Uterus (tissue), 4 donors: ENCODE data around the gene ZNF383. TPM values are rescaled to one million over a fixed set of nuclear protein-coding genes. Genes with fewer than 3 reads are reported as not detected.

Experiments used
- total RNA-seq, 4 donors: library from RNA; depleted of rRNA in 3 of 4; stranded (reverse); fragments of >200 nt in 3 of 4; gene quantifications; one replicate each; pipeline versions ENCODE4 v1.1.0 to v1.2.4, GENCODE V29; 2014 to 2023
- donor health status: DM: yes; HTN: yes; CAD: no.

The ZNF383 gene
- total RNA-seq, 4 donors from 2014 or later, result 2.3 to 23.8 (median 10.0) TPM

Other genes starting within 250 kb of the ZNF383 start
- gene ZNF420, start 139.8 kb upstream of the ZNF383 start, total RNA-seq, result 10 to 100 TPM in 3 of 4 donors, 1 to 10 TPM in 1; 6.1 to 53.5 (median 17.2) TPM
- gene ZNF585A, start 45.5 kb upstream of the ZNF383 start, total RNA-seq, result 10 to 100 TPM; 18.6 to 49.4 (median 25.1) TPM
- gene ZNF585B, start 7.7 kb upstream of the ZNF383 start, total RNA-seq, result 10 to 100 TPM in 3 of 4 donors, 1 to 10 TPM in 1; 5.6 to 34.4 (median 23.2) TPM
- gene ZNF527, start 152.9 kb downstream of the ZNF383 start, total RNA-seq, result 10 to 100 TPM in 2 of 4 donors, 1 to 10 TPM in 2; 5.6 to 25.0 (median 9.6) TPM
- gene ZNF569, start 249.2 kb downstream of the ZNF383 start, total RNA-seq, result 10 to 100 TPM in 3 of 4 donors, 1 to 10 TPM in 1; 8.7 to 23.5 (median 16.8) TPM